ENCODE results near the gene C17orf50. TPM values are rescaled to one million over a fixed set of nuclear protein-coding genes. Genes with fewer than 3 reads are reported as not detected.
A peak's percentile ranks its signal among the peaks of the same experiment; 100 is the strongest.

The C17orf50 gene
- total and polyA plus RNA-seq, 2 of the 13 experiments (the other 11 are each of a cell fraction or from before 2014, with no cell fraction given): not detected

- peak; percentile 84 for TF ChIP-seq DRAP1 (CRISPR knock-in tag; IDR thresholded peaks at IDR 0.05)
- TF ChIP-seq NFAT5 (CRISPR knock-in tag; IDR thresholded peaks at IDR 0.05): no peak
- TF ChIP-seq CERS6 (CRISPR knock-in tag; IDR thresholded peaks at IDR 0.05): no peak
- TF ChIP-seq ZNF766 (CRISPR knock-in tag; IDR thresholded peaks at IDR 0.05; ENCODE audit: borderline replicate concordance): peak; percentile 83
- TF ChIP-seq ZZZ3 (CRISPR knock-in tag; IDR thresholded peaks at IDR 0.05; ENCODE audit: borderline replicate concordance): peak; percentile 67; the same call in 1 of the 2 replicates
- TF ChIP-seq HOXA5 (CRISPR knock-in tag; IDR thresholded peaks at IDR 0.05): peak; percentile 56; the same call in 1 of the 2 replicates
- no peak for TF ChIP-seq PCBP2 (optimal IDR thresholded peaks at IDR 0.05; ENCODE audit: low read depth, low read length, poor library complexity, severe bottlenecking)
- 0 out of 2 replicates have a peak, but pooled peaks have one; percentile 17 for TF ChIP-seq ELF1 (CRISPR knock-in tag; IDR thresholded peaks at IDR 0.05)
- peak; percentile 67 for TF ChIP-seq ZBTB25 (CRISPR knock-in tag; IDR thresholded peaks at IDR 0.05)
- TF ChIP-seq PHF20 (CRISPR knock-in tag; IDR thresholded peaks at IDR 0.05): no peak
- peak; percentile 91 for TF ChIP-seq DMAP1 (CRISPR knock-in tag; IDR thresholded peaks at IDR 0.05)
- no peak; the same call in 1 of the 2 replicates for TF ChIP-seq KDM5B (CRISPR knock-in tag; IDR thresholded peaks at IDR 0.05; ENCODE audit: borderline replicate concordance)
- TF ChIP-seq CREB1 (IDR thresholded peaks at IDR 0.05): peak; percentile 13; the same call in 1 of the 2 replicates
- no peak for TF ChIP-seq CREB1 (CRISPR knock-in tag; IDR thresholded peaks at IDR 0.05)
- no peak for TF ChIP-seq ZBTB33 (CRISPR knock-in tag; IDR thresholded peaks at IDR 0.05)
- TF ChIP-seq FOXO1 (CRISPR knock-in tag; IDR thresholded peaks at IDR 0.05): peak; percentile 51; the same call in 1 of the 2 replicates
Measured at GRCh38 chr17:35808962-35809854, 48.5 kb downstream of the C17orf50 start, which contains the start of gene TAF15 (continued).
